ENCODE measurements around the gene TFDP2. TPM values are rescaled to one million over a fixed set of nuclear protein-coding genes. Genes with fewer than 3 reads are reported as not detected.

The TFDP2 gene
- total and polyA plus RNA-seq, 9 of the 15 experiments (the other 6 are each of a cell fraction or from before 2014, with no cell fraction given): 95.6 to 179 (median 126) TPM

GRCh38 chr3:142027300-142027699 is 122.0 kb downstream of the TFDP2 start (continued):
- TF ChIP-seq NCOA1 (IDR thresholded peaks at IDR 0.05; ENCODE audit: low read depth) (no peak), RCOR1 (IDR thresholded peaks at IDR 0.05; ENCODE audit: borderline replicate concordance in 1 of 2, low read depth in 2 of 2, low read length in 2 of 2) (no peak), ZNF75A (CRISPR knock-in tag; IDR thresholded peaks at IDR 0.05) (no peak), FOXA1 (IDR thresholded peaks at IDR 0.05; ENCODE audit: borderline replicate concordance) (no peak), RNF219 (CRISPR knock-in tag; IDR thresholded peaks at IDR 0.05) (no peak), MCM3 (IDR thresholded peaks at IDR 0.05) (no peak)
- TF ChIP-seq, protein P1, sequence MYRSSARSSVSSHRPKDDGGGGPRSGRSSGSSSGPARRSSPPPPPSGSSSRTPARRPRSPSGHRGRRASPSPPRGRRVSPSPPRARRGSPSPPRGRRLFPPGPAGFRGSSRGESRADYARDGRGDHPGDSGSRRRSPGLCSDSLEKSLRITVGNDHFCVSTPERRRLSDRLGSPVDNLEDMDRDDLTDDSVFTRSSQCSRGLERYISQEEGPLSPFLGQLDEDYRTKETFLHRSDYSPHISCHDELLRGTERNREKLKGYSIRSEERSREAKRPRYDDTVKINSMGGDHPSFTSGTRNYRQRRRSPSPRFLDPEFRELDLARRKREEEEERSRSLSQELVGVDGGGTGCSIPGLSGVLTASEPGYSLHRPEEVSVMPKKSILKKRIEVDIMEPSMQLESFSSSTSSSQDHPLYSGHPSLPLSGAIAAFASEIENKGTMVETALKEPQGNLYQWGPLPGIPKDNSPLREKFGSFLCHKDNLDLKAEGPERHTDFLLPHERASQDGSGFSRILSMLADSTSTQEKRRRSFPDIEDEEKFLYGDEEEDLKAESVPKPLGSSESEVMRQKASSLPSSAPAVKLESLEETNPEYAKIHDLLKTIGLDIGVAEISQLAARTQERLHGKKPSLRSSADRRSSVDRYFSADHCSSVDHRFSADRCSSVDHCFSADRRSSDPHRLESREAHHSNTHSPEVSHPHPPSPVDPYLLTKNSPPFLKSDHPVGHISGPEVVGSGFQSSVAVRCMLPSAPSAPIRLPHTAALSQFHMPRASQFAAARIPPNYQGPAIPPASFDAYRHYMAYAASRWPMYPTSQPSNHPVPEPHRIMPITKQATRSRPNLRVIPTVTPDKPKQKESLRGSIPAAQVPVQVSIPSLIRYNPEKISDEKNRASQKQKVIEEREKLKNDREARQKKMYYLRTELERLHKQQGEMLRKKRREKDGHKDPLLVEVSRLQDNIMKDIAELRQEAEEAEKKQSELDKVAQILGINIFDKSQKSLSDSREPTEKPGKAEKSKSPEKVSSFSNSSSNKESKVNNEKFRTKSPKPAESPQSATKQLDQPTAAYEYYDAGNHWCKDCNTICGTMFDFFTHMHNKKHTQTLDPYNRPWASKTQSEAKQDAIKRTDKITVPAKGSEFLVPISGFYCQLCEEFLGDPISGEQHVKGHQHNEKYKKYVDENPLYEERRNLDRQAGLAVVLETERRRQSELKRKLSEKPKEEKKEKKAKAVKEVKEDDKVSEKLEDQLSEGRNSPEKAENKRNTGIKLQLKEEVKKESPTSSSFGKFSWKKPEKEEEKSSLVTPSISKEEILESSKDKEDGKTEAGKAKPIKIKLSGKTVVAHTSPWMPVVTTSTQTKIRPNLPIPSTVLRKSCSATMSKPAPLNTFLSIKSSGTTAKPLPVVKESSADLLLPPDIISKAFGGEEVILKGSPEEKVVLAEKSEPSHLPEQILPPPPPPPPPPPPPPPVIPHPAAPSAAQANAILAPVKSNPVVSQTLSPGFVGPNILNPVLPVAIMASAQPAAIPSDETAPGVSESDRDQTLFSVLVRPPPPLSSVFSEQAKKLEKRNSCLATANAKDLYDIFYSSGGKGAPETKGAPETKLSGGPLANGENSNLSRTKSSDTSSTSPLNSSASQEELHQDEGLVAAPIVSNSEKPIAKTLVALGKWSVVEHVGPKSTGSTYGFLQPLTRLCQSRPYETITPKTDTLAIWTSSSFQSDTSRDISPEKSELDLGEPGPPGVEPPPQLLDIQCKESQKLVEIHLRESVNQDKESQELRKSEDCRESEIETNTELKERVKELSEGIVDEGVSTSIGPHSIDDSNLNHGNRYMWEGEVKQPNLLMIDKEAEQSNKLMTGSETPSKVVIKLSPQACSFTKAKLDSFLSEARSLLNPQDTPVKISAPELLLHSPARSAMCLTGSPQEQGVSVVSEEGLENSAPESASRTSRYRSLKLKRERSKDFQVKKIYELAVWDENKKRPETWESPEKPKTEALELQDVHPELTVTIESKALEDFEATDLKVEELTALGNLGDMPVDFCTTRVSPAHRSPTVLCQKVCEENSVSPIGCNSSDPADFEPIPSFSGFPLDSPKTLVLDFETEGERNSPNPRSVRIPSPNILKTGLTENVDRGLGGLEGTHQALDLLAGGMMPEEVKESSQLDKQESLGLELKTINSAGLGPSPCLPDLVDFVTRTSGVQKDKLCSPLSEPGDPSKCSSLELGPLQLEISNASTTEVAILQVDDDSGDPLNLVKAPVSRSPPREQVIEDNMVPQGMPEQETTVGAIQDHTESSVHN (IDR thresholded peaks at IDR 0.05; ENCODE audit: borderline replicate concordance in 1 of 2, low read depth in 1 of 2): no peak

Measured in K562 (cell line).